HepG2 (cell line): Measurements from ENCODE around the gene LSM14B. TPM values are rescaled to one million over a fixed set of nuclear protein-coding genes. Genes with fewer than 3 reads are reported as not detected.

Experiments
- ELF4 ChIP-seq: sonication (generic); formaldehyde crosslinking; IDR thresholded peaks from 2 replicates; pipeline ENCODE4 v1.5.0; 2020; ENCODE audit warnings: missing genetic modification reagents, mild to moderate bottlenecking, moderate library complexity, borderline replicate concordance
- GATAD1 ChIP-seq: IDR thresholded peaks from 2 replicates; pipeline ENCODE4 v1.6.1; 2016; ENCODE audit warnings: missing genetic modification reagents, missing compliant biosample characterization
- JDP2 ChIP-seq: sonication (generic); formaldehyde crosslinking; IDR thresholded peaks from 2 replicates; pipeline ENCODE4 v1.8.1; 2022; ENCODE audit warnings: missing genetic modification reagents, borderline replicate concordance
- JUNB ChIP-seq: sonication (generic); formaldehyde crosslinking; IDR thresholded peaks from 2 replicates; pipeline ENCODE4 v1.8.0; 2022; ENCODE audit warnings: missing genetic modification reagents, mild to moderate bottlenecking, borderline replicate concordance
- KMT2A ChIP-seq: sonication (generic); formaldehyde crosslinking; IDR thresholded peaks from 2 replicates; pipeline ENCODE4 v1.4.0; 2020; ENCODE audit warnings: missing genetic modification reagents
- NR2F1 ChIP-seq, 2 experiments: fragments of 450-650 bp in 1 of 2; formaldehyde crosslinking in 1 of 2; IDR thresholded peaks; 2 replicates each; pipeline versions ENCODE4 v1.5.0 to v1.6.1; 2016 to 2020; ENCODE audit warnings: mild to moderate bottlenecking in 1 of 2, missing compliant biosample characterization in 1 of 2, missing genetic modification reagents in 1 of 2, moderate library complexity in 1 of 2
- SRSF1 ChIP-seq: fragments of 200-400 bp; formaldehyde crosslinking; optimal IDR thresholded peaks from 2 replicates; pipeline ENCODE3; 2017; ENCODE audit warnings: mild to moderate bottlenecking, low read depth, low read length, moderate library complexity
- YEATS2 ChIP-seq: sonication (generic); formaldehyde crosslinking; IDR thresholded peaks from 2 replicates; pipeline ENCODE4 v1.4.0; 2020; ENCODE audit warnings: missing genetic modification reagents, borderline replicate concordance
- ZNF276 ChIP-seq: sonication (generic); formaldehyde crosslinking; IDR thresholded peaks from 2 replicates; pipeline ENCODE4 v1.4.0; 2020; ENCODE audit warnings: mild to moderate bottlenecking, low read depth, missing genetic modification reagents
- ZNF318 ChIP-seq: sonication (generic); formaldehyde crosslinking; IDR thresholded peaks from 2 replicates; pipeline ENCODE4 v1.4.0; 2020; ENCODE audit warnings: mild to moderate bottlenecking, missing genetic modification reagents
- ZNF710 ChIP-seq: sonication (generic); formaldehyde crosslinking; IDR thresholded peaks from 2 replicates; pipeline ENCODE4 v1.5.0; 2020; ENCODE audit warnings: mild to moderate bottlenecking, missing genetic modification reagents, borderline replicate concordance
- ZUFSP ChIP-seq: sonication (generic); formaldehyde crosslinking; IDR thresholded peaks from 2 replicates; pipeline ENCODE4 v1.9.0; 2021; ENCODE audit warnings: missing genetic modification reagents, mild to moderate bottlenecking, borderline replicate concordance
- polyA plus RNA-seq, 8 experiments: library from polyadenylated mRNA; depleted of rRNA in 3 of 8; stranded (reverse) in 7 of 8; unstranded in 1 of 8; fragments of >200 nt; fragmentation: Illumina TruSeq in 4 of 8; extraction: Trizol in 4 of 8; gene quantifications; 2 replicates each; pipeline versions ENCODE4 v1.2.1 to v1.2.3, GENCODE V29; 2011 to 2016; ENCODE audit warnings: low read depth in 4 of 8, missing spikeins in 1 of 8, mixed read lengths in 1 of 8; ENCODE audit not compliant: insufficient read depth in 1 of 8
- total RNA-seq, 5 experiments: library from RNA; depleted of rRNA; stranded (reverse); fragments of >200 nt; fragmentation: Illumina TruSeq; extraction: Trizol; gene quantifications; 2 replicates each; pipeline ENCODE4 v1.2.3, GENCODE V29; 2016; ENCODE audit warnings: low read depth in 1 of 5

Gene LSM14B
- total and polyA plus RNA-seq, 2 of the 13 experiments (the other 11 are each of a cell fraction or from before 2014, with no cell fraction given) = 43.3 to 79.2 TPM

GRCh38 chr20:62182469-62183425, 60.5 kb downstream of the LSM14B start, which contains the start of gene MTG2 (continued):
- peak; percentile 93 for TF ChIP-seq ZNF318 (CRISPR knock-in tag)
- TF ChIP-seq GATAD1 (CRISPR knock-in tag) = peak; percentile 99
- TF ChIP-seq ZNF710 (CRISPR knock-in tag) = peak; percentile 94; the same call in 1 of the 2 replicates
- peak; percentile 98 for TF ChIP-seq YEATS2 (CRISPR knock-in tag)
- TF ChIP-seq ELF4 = peak; percentile 73; the same call in 1 of the 2 replicates
- peak; percentile 97 for TF ChIP-seq SRSF1
- no peak; the same call in 1 of the 2 replicates for TF ChIP-seq ZUFSP
- TF ChIP-seq JDP2 (CRISPR knock-in tag) = peak; percentile 76; the same call in 1 of the 2 replicates
- peak in 1 of 2 experiments; percentile 67; a peak in 2 of 4 replicates for TF ChIP-seq NR2F1 (CRISPR knock-in tag; IDR thresholded peaks at IDR 0.05)
- no peak; the same call in 1 of the 2 replicates for TF ChIP-seq JUNB (CRISPR knock-in tag)
- peak; percentile 100 for TF ChIP-seq KMT2A
- peak; percentile 95 for TF ChIP-seq ZNF276
